ENCODE results near the gene IGFL1. TPM values are rescaled to one million over a fixed set of nuclear protein-coding genes. Genes with fewer than 3 reads are reported as not detected.

The IGFL1 gene
- total and polyA plus RNA-seq, 10 of the 15 experiments (the other 5 are each of a cell fraction or from before 2014, with no cell fraction given), result not detected

- no TSS peak for BruUV-seq (replicated peaks)
- Histone ChIP-seq H2AFZ (ENCODE audit: control insufficient read depth, low read depth, low read length) (no peak overlapping the region), H3K27ac (ENCODE audit: control insufficient read depth, insufficient read depth) (no peak overlapping the region), H3K27me3 (replicated peaks in 1 of 2; ENCODE audit: control insufficient read depth in 2 of 2, insufficient read depth in 2 of 2, low read length in 1 of 2) (peaks cover 0 to 4% of the 10 kb centered on the region in 2 experiments; a peak in 1 of 4 replicates), H4K20me1 (ENCODE audit: control insufficient read depth, insufficient read depth) (no peaks in the 10 kb centered on the region), H3K4me1 (ENCODE audit: control insufficient read depth, insufficient read depth, low read length) (peaks cover 3% of the 10 kb centered on the region; the same call in 1 of the 2 replicates), H3K4me3 (no peak overlapping the region), H3K9ac (ENCODE audit: control insufficient read depth, insufficient read depth, low read length) (no peak overlapping the region), H3K4me2 (ENCODE audit: control insufficient read depth, insufficient read depth) (no peak overlapping the region), H3K9me3 (replicated peaks; ENCODE audit: control insufficient read depth, insufficient read depth, low read length) (no peaks in the 10 kb centered on the region), H3K79me2 (ENCODE audit: control insufficient read depth, insufficient read depth, low read length) (no peaks in the 10 kb centered on the region), H3K36me3 (ENCODE audit: control insufficient read depth in 2 of 2, insufficient read depth in 2 of 2, low read length in 1 of 2) (no peaks in the 10 kb centered on the region)
- WGBS (ENCODE audit: insufficient coverage, insufficient replicate concordance, low lambda C conversion rate, missing lambda C conversion rate), result 51% methylated on average over 20 of the region's 20 CpGs
- ChIA-PET CTCF (interaction anchor here (1.0 to 1.7 kb wide), 2 partner anchors 104 to 108 kb away, joined by 3 to 7 read pairs; no protein-coding TSS in a partner anchor), POLR2A (no interaction called here), RAD21 (ENCODE audit: unreplicated experiment) (no interaction called here), SMC1A (ENCODE audit: uncharacterized antibody, unreplicated experiment) (interaction anchor here (1.0 kb wide), 1 partner anchor 8 kb away, joined by 3 read pairs; no protein-coding TSS in a partner anchor)
- TF ChIP-seq BHLHE40 (IDR thresholded peaks at IDR 0.05; ENCODE audit: borderline replicate concordance in 1 of 2, low read depth in 2 of 2, low read length in 1 of 2), result no peak
- no peak for TF ChIP-seq SIN3A (IDR thresholded peaks at IDR 0.05; ENCODE audit: low read depth, low read length)
- TF ChIP-seq GATAD2B (conservative IDR thresholded peaks at IDR 0.05; ENCODE audit: low read depth), result no peak
- TF ChIP-seq CREM (IDR thresholded peaks at IDR 0.05; ENCODE audit: low read depth), result no peak
- no peak for TF ChIP-seq SPI1 (IDR thresholded peaks at IDR 0.05; ENCODE audit: borderline replicate concordance, insufficient read depth, low read depth, low read length)
- no peak for TF ChIP-seq NR2F1 (conservative IDR thresholded peaks at IDR 0.05)
- TF ChIP-seq PML (IDR thresholded peaks at IDR 0.05; ENCODE audit: low read length), result no peak
- TF ChIP-seq PAX8 (IDR thresholded peaks at IDR 0.05), result no peak
- TF ChIP-seq MEF2B (IDR thresholded peaks at IDR 0.05; ENCODE audit: partially characterized antibody, poor library complexity, severe bottlenecking), result no peak
- TF ChIP-seq JUNB (IDR thresholded peaks at IDR 0.05), result no peak
- TF ChIP-seq, protein P1, sequence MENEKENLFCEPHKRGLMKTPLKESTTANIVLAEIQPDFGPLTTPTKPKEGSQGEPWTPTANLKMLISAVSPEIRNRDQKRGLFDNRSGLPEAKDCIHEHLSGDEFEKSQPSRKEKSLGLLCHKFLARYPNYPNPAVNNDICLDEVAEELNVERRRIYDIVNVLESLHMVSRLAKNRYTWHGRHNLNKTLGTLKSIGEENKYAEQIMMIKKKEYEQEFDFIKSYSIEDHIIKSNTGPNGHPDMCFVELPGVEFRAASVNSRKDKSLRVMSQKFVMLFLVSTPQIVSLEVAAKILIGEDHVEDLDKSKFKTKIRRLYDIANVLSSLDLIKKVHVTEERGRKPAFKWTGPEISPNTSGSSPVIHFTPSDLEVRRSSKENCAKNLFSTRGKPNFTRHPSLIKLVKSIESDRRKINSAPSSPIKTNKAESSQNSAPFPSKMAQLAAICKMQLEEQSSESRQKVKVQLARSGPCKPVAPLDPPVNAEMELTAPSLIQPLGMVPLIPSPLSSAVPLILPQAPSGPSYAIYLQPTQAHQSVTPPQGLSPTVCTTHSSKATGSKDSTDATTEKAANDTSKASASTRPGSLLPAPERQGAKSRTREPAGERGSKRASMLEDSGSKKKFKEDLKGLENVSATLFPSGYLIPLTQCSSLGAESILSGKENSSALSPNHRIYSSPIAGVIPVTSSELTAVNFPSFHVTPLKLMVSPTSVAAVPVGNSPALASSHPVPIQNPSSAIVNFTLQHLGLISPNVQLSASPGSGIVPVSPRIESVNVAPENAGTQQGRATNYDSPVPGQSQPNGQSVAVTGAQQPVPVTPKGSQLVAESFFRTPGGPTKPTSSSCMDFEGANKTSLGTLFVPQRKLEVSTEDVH (IDR thresholded peaks at IDR 0.05; ENCODE audit: low read depth, partially characterized antibody), result no peak
- no peak for TF ChIP-seq MYB (IDR thresholded peaks at IDR 0.05; ENCODE audit: borderline replicate concordance, low read depth, low read length)
- TF ChIP-seq STAT3 (IDR thresholded peaks at IDR 0.05; ENCODE audit: low read depth, low read length), result no peak
- TF ChIP-seq USF1 (IDR thresholded peaks at IDR 0.05; ENCODE audit: borderline replicate concordance, extremely low read length, insufficient read depth, low read depth, low read length), result no peak
- no peak for TF ChIP-seq CREB1 (IDR thresholded peaks at IDR 0.05; ENCODE audit: low read depth)
- TF ChIP-seq TCF7 (IDR thresholded peaks at IDR 0.05; ENCODE audit: borderline replicate concordance), result no peak
- no peak for TF ChIP-seq BCL11A (IDR thresholded peaks at IDR 0.05; ENCODE audit: low read depth, low read length)
- TF ChIP-seq, protein P2, sequence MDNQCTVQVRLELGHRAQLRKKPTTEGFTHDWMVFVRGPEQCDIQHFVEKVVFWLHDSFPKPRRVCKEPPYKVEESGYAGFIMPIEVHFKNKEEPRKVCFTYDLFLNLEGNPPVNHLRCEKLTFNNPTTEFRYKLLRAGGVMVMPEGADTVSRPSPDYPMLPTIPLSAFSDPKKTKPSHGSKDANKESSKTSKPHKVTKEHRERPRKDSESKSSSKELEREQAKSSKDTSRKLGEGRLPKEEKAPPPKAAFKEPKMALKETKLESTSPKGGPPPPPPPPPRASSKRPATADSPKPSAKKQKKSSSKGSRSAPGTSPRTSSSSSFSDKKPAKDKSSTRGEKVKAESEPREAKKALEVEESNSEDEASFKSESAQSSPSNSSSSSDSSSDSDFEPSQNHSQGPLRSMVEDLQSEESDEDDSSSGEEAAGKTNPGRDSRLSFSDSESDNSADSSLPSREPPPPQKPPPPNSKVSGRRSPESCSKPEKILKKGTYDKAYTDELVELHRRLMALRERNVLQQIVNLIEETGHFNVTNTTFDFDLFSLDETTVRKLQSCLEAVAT (IDR thresholded peaks at IDR 0.05), result no peak
- ATAC-seq, result no peak
- in situ Hi-C loops (cut with MboI), result loop anchor here (5.0 kb wide), 1 partner anchor 104 kb away; no protein-coding TSS in a partner anchor
- intact Hi-C loops (cut with micrococcal nuclease; ENCODE audit: unreplicated experiment), result loop anchor here (5.0 kb wide), 1 partner anchor 159 kb away; no protein-coding TSS in a partner anchor
- no peak for DNase-seq (ENCODE audit: low read depth, low spot score)
- no peak for FAIRE-seq
Observed at GRCh38 chr19:46186101-46186716, 43.3 kb upstream of the IGFL1 start.

All from GM12878 (cell line).